HG03432 (cell line): ENCODE measurements around the gene FAM25C.
"Not testable (repeated sequence)": the region's sequence is repeated elsewhere in the genome, so short reads cannot be mapped to it uniquely, and the experiment has no call there.

Experiments used
- ATAC-seq: cut with Tn5 transposase; IDR thresholded peaks from one replicate; pipeline ENCODE4 v1.9.1; 2021; ENCODE audit warnings: mild to moderate bottlenecking, moderate library complexity; ENCODE audit not compliant: unreplicated experiment

FAM25C gene

DNA sequence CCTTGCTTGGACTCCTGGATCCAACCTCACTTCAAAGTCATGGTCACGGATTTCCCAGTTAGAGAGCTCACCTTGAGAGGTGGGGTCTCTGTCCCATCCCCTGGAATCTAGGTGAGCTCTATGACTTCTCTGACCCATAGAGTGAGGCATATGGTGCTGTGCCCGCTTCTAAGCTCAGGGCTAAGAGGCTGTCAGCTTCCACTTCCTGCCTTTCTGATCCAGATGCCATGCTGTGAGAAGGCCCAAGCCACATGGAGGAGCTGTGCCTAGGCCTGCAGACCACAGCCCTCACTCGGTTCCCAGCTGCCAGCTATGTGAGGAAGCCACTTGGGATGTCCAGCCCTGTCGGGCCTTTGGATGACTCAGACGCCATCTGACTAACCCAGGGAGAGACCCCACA, 39.9 kb downstream of the FAM25C start:
- ATAC-seq: not testable (repeated sequence)

DNA sequence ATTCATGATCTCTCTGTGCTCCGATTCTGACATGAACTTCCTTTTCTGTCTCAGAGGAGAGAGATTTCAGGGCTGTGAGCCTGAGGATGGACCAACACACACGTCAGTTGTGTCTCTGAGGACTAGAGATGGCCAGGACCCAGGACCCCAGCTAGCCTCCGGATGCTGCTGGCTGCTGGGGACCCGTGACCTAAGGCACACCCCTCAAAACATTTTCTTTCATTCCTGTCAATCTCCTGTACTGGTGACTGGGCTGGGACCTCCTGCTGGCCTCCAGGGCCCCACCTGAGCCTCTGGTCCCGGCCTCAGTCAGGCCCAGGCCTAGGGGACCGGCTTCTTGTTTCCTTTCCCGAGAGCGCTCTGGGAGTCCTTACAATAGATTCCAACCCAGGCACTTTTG, 42.4 kb downstream of the FAM25C start:
- ATAC-seq: not testable (repeated sequence)

DNA sequence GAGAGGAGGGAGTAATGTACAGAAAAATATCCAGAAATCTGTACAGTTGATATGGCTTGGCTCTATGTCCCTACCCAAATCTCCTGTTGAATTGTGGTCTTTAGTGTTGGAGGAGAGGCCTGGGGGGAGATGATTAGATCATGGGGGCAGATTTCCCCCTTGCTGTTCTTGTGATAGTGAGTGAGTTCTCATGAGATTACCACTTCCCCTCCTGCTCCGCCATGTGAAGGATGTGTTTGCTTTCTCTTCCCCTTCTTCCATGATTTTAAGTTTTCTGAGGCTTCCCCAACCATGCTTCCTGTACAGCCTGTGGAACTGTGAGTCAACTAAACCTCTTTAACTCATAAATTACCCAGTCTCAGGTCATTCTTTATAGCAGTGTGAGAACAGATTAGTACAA, 52.2 kb downstream of the FAM25C start:
- not testable (repeated sequence) for ATAC-seq
